Urinary bladder (tissue), 4 donors: ENCODE data around the gene HSPB3. TPM values are rescaled to one million over a fixed set of nuclear protein-coding genes. Genes with fewer than 3 reads are reported as not detected.
A peak's percentile ranks its signal among the peaks of the same experiment; 100 is the strongest.

Experiments used
- DNase-seq: peaks from one replicate; pipeline ENCODE4 v3.0.0-alpha.2; 2015; ENCODE audit errors: extremely low spot score
- H3K27ac ChIP-seq: one replicate; pipeline ENCODE4 v1.5.1; 2013; ENCODE audit warnings: low read depth, mild to moderate bottlenecking, moderate library complexity
- H3K36me3 ChIP-seq: one replicate; pipeline ENCODE4 v1.6.1; 2013; ENCODE audit warnings: mild to moderate bottlenecking, moderate library complexity; ENCODE audit not compliant: insufficient read depth
- H3K4me1 ChIP-seq: one replicate; pipeline ENCODE4 v1.6.1; 2013; ENCODE audit warnings: mild to moderate bottlenecking, moderate library complexity; ENCODE audit not compliant: insufficient read depth
- H3K4me3 ChIP-seq: one replicate; pipeline ENCODE4 v1.5.1; 2013; ENCODE audit warnings: low read depth, low read length
- WGBS: extraction: QIAGEN DNeasy Blood & Tissue Kit; methylation state at CpG from one replicate; pipeline ENCODE4 v1.1.7; 2013; 5-methylcytosine and 5-hydroxymethylcytosine counted together
- polyA plus RNA-seq: library from polyadenylated mRNA; stranded (reverse); fragments of 200-250 nt; gene quantifications from one replicate; pipeline ENCODE4 v1.2.3, GENCODE V29; 2013
- total RNA-seq: library from RNA; depleted of rRNA; stranded (reverse); fragments of >200 nt; gene quantifications from one replicate; pipeline ENCODE4 v1.2.3, GENCODE V29; 2014
- donor health status: healthy with polysubstance abuse.
- donor health status: healthy.

HSPB3 gene
- total and polyA plus RNA-seq, 2 donors = 2.2 to 12.4 TPM

GRCh38 chr5:54442271-54442670 lies 13.2 kb upstream of the HSPB3 start:
- DNase-seq = no peak
- H3K27ac ChIP-seq = no peak overlapping the region
- WGBS = 9% methylated on average over 1 of the region's 1 CpG
- H3K36me3 ChIP-seq = no peaks in the 10 kb centered on the region
- no peak overlapping the region for H3K4me3 ChIP-seq
- no peaks in the 10 kb centered on the region for H3K4me1 ChIP-seq

GRCh38 chr5:54443270-54443669 lies 12.2 kb upstream of the HSPB3 start:
- DNase-seq = no peak
- Histone ChIP-seq H3K4me3 (no peak overlapping the region), H3K36me3 (no peaks in the 10 kb centered on the region), H3K4me1 (no peaks in the 10 kb centered on the region), H3K27ac (no peak overlapping the region)

GRCh38 chr5:54445691-54446378 lies 9.7 kb upstream of the HSPB3 start:
- no peak overlapping the region for H3K27ac ChIP-seq

GRCh38 chr5:54446379-54446732 lies 9.1 kb upstream of the HSPB3 start:
- DNase-seq = no peak
- Histone ChIP-seq H3K27ac (no peak overlapping the region), H3K36me3 (no peaks in the 10 kb centered on the region), H3K4me3 (no peak overlapping the region), H3K4me1 (no peaks in the 10 kb centered on the region)
- 32% methylated on average over 3 of the region's 3 CpGs for WGBS

More at GRCh38 chr5:54445691-54446378, 9.7 kb upstream of the HSPB3 start:
- H3K36me3 ChIP-seq = no peaks in the 10 kb centered on the region
- no peak overlapping the region for H3K4me3 ChIP-seq
- 74% methylated on average over 2 of the region's 2 CpGs for WGBS
- DNase-seq = no peak
- no peaks in the 10 kb centered on the region for H3K4me1 ChIP-seq

GRCh38 chr5:54449923-54450322 lies 5.6 kb upstream of the HSPB3 start:
- Histone ChIP-seq H3K27ac (no peak overlapping the region), H3K4me1 (no peaks in the 10 kb centered on the region), H3K4me3 (no peak overlapping the region), H3K36me3 (no peaks in the 10 kb centered on the region)
- WGBS = 77% methylated on average over 4 of the region's 4 CpGs
- no peak for DNase-seq

GRCh38 chr5:54450542-54450941 lies 5.0 kb upstream of the HSPB3 start:
- no peak overlapping the region for H3K4me3 ChIP-seq
- H3K36me3 ChIP-seq = no peaks in the 10 kb centered on the region
- no peak for DNase-seq
- no peaks in the 10 kb centered on the region for H3K4me1 ChIP-seq
- no peak overlapping the region for H3K27ac ChIP-seq
- WGBS = 93% methylated on average over 2 of the region's 2 CpGs

- Histone ChIP-seq H3K4me3 (no peak overlapping the region), H3K27ac (no peak overlapping the region), H3K36me3 (no peaks in the 10 kb centered on the region), H3K4me1 (no peaks in the 10 kb centered on the region)
- DNase-seq = peak; percentile 25
- 42% methylated on average over 3 of the region's 3 CpGs for WGBS
Measured at GRCh38 chr5:54453046-54453445, 2.5 kb upstream of the HSPB3 start.

- no peak overlapping the region for H3K4me3 ChIP-seq
- H3K4me1 ChIP-seq = no peaks in the 10 kb centered on the region
- H3K27ac ChIP-seq = no peak overlapping the region
- DNase-seq = no peak
- 62% methylated on average over 2 of the region's 2 CpGs for WGBS
- no peaks in the 10 kb centered on the region for H3K36me3 ChIP-seq
Measured at GRCh38 chr5:54454602-54455001, 897 bp upstream of the HSPB3 start.

- Histone ChIP-seq H3K36me3 (no peaks in the 10 kb centered on the region), H3K4me3 (no peak overlapping the region), H3K27ac (no peak overlapping the region), H3K4me1 (no peaks in the 10 kb centered on the region)
- DNase-seq = no peak
- WGBS = 17% methylated on average over 5 of the region's 5 CpGs
Measured at GRCh38 chr5:54457094-54457862, 1.8 kb downstream of the HSPB3 start.

- Histone ChIP-seq H3K4me1 (no peaks in the 10 kb centered on the region), H3K4me3 (no peak overlapping the region), H3K27ac (no peak overlapping the region), H3K36me3 (no peaks in the 10 kb centered on the region)
- DNase-seq = no peak
- WGBS = 95% methylated on average over 2 of the region's 2 CpGs
Measured at GRCh38 chr5:54458221-54458620, 2.7 kb downstream of the HSPB3 start.

GRCh38 chr5:54460181-54460919 lies 4.9 kb downstream of the HSPB3 start:
- H3K4me3 ChIP-seq = no peak overlapping the region
- no peaks in the 10 kb centered on the region for H3K36me3 ChIP-seq
- WGBS = 94% methylated on average over 3 of the region's 3 CpGs
- H3K4me1 ChIP-seq = no peaks in the 10 kb centered on the region
- no peak overlapping the region for H3K27ac ChIP-seq
- DNase-seq = no peak

- Histone ChIP-seq H3K36me3 (no peaks in the 10 kb centered on the region), H3K4me1 (no peaks in the 10 kb centered on the region), H3K27ac (no peak overlapping the region), H3K4me3 (no peak overlapping the region)
- DNase-seq = no peak
- 74% methylated on average over 5 of the region's 5 CpGs for WGBS
Measured at GRCh38 chr5:54462281-54462680, 6.8 kb downstream of the HSPB3 start.

GRCh38 chr5:54463713-54464112 lies 8.2 kb downstream of the HSPB3 start:
- 75% methylated on average over 4 of the region's 4 CpGs for WGBS
- H3K4me1 ChIP-seq = no peaks in the 10 kb centered on the region
- H3K27ac ChIP-seq = no peak overlapping the region
- H3K36me3 ChIP-seq = no peaks in the 10 kb centered on the region
- no peak overlapping the region for H3K4me3 ChIP-seq
- no peak for DNase-seq

- Histone ChIP-seq H3K4me3 (no peak overlapping the region), H3K36me3 (no peaks in the 10 kb centered on the region), H3K4me1 (peaks cover 2% of the 10 kb centered on the region), H3K27ac (peak overlapping the region; percentile 3)
- WGBS = 42% methylated on average over 2 of the region's 2 CpGs
- no peak for DNase-seq
Measured at GRCh38 chr5:54469622-54470021, 14.1 kb downstream of the HSPB3 start.
